Hepatic stellate cell (primary cell): ENCODE data around the gene SP2.

Source experiments
- DNase-seq: peaks from one replicate; pipeline ENCODE4 v3.0.0; 2011; ENCODE audit warnings: low spot score

Gene SP2

GRCh38 chr17:47870056-47870455 lies 26.0 kb upstream of the SP2 start:
- no peak for DNase-seq

GRCh38 chr17:47871048-47871447 lies 25.0 kb upstream of the SP2 start:
- no peak for DNase-seq

- DNase-seq = no peak
Measured at GRCh38 chr17:47872019-47872650, 23.9 kb upstream of the SP2 start.

GRCh38 chr17:47872651-47873161 lies 23.3 kb upstream of the SP2 start:
- DNase-seq = no peak

- no peak for DNase-seq
Measured at GRCh38 chr17:47873200-47874090, 22.6 kb upstream of the SP2 start.

GRCh38 chr17:47875011-47875985 lies 20.7 kb upstream of the SP2 start:
- DNase-seq = no peak

GRCh38 chr17:47877368-47878034 lies 18.5 kb upstream of the SP2 start:
- DNase-seq = no peak

GRCh38 chr17:47878203-47879027 lies 17.6 kb upstream of the SP2 start:
- DNase-seq = no peak

- no peak for DNase-seq
Measured at GRCh38 chr17:47879028-47879585, 16.9 kb upstream of the SP2 start.

GRCh38 chr17:47879776-47880454 lies 16.1 kb upstream of the SP2 start:
- no peak for DNase-seq

GRCh38 chr17:47882247-47882646 lies 13.8 kb upstream of the SP2 start:
- DNase-seq = peak; percentile 44

- DNase-seq = no peak
Measured at GRCh38 chr17:47882695-47883588, 13.1 kb upstream of the SP2 start.

- no peak for DNase-seq
Measured at GRCh38 chr17:47883589-47884426, 12.2 kb upstream of the SP2 start.

GRCh38 chr17:47884427-47884740 lies 11.7 kb upstream of the SP2 start:
- no peak for DNase-seq

- no peak for DNase-seq
Measured at GRCh38 chr17:47884905-47885730, 10.9 kb upstream of the SP2 start.

GRCh38 chr17:47888293-47888692 lies 7.7 kb upstream of the SP2 start:
- no peak for DNase-seq
